Left lung (tissue), 10 donors: ENCODE data around the gene NAALADL2. TPM values are rescaled to one million over a fixed set of nuclear protein-coding genes. Genes with fewer than 3 reads are reported as not detected.
"Not testable (repeated sequence)": the region's sequence is repeated elsewhere in the genome, so short reads cannot be mapped to it uniquely, and the experiment has no call there.

Experiments used
- ATAC-seq: fragments of 200-7000 bp; cut with Tn5 transposase; one replicate; pipeline ENCODE4 v1.9.1; 2020; ENCODE audit warnings: moderate library complexity
- DNase-seq, 4 donors: peaks; one replicate each; pipeline ENCODE4 v3.0.0-alpha.2; 2013 to 2020
- H3K27ac ChIP-seq, 2 donors: fragments of 200-600 bp; sonication (generic) in 1 of 2; one replicate each; pipeline versions ENCODE4 v1.5.0 to v1.8.0; 2020 to 2021
- H3K27me3 ChIP-seq, 2 donors: fragments of 200-600 bp; sonication (generic) in 1 of 2; one replicate each; pipeline versions ENCODE4 v1.5.0 to v1.8.0; 2020 to 2021
- H3K36me3 ChIP-seq, 2 donors: fragments of 200-600 bp; sonication (generic) in 1 of 2; one replicate each; pipeline versions ENCODE4 v1.5.0 to v1.8.0; 2020 to 2021
- H3K4me1 ChIP-seq, 2 donors: fragments of 200-600 bp; one replicate each; pipeline ENCODE4 v1.8.0; 2021
- H3K4me3 ChIP-seq, 2 donors: fragments of 200-600 bp; sonication (generic) in 1 of 2; one replicate each; pipeline versions ENCODE4 v1.5.0 to v1.8.0; 2020 to 2021; ENCODE audit warnings: mild to moderate bottlenecking in 1 of 2
- H3K9me3 ChIP-seq, 2 donors: fragments of 200-600 bp; sonication (generic) in 1 of 2; one replicate each; pipeline versions ENCODE4 v1.5.0 to v1.8.0; 2020 to 2021
- intact Hi-C, 2 donors: fragments of 100-400 bp; cut with DNase I; formaldehyde crosslinking; loops; one replicate each; pipeline versions ENCODE4 v1.11.2 to v1.14.2; 2022
- polyA plus RNA-seq, 6 donors: library from polyadenylated mRNA; unstranded; fragments of 120-200 nt; gene quantifications; one replicate each; pipeline ENCODE4 v1.2.1, GENCODE V29; 2013; ENCODE audit not compliant: insufficient read length in 6 of 6
- total RNA-seq, 2 donors: library from RNA; stranded (reverse); fragmentation: NEBNext Ultra II Directional; extraction: Animal tissue kit (Norgen Biotek cat#: 25700); gene quantifications; one replicate each; pipeline ENCODE4 v1.2.1, GENCODE V29; 2021
- TF ChIP-seq, protein P1 (sequence below), 2 donors: fragments of 200-600 bp; sonication (generic) in 1 of 2; IDR thresholded peaks; one replicate each; pipeline versions ENCODE4 v1.5.0 to v1.8.0; 2021; ENCODE audit warnings: antibody characterized with exemption in 2 of 2
- donor health status: DM: no; HTN: yes; CAD: no.
- donor health status: DM: no; HTN: no; CAD: no.

NAALADL2 gene
- total and polyA plus RNA-seq, 8 donors: 9.8 to 23.3 (median 17.8) TPM

DNA sequence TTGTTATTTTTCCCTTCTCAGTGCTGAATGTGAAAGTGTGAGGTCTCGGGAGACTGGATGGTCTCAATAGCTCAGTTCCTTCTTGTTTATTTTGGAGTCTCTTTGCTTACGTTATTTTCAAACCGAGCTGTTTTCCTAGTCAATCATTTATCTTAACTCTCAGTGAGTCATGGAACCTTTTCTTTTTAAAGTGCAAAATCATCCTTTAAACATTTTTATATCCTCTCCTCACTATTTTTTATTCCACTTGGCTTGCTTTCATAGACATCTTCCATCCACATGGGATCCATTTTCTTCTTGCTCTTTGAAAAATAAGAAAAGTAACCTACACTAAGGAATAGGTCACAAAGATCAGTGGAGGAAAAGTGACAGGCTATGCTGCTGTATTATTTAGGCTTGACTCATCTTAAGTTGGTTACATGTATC lies 497.8 kb downstream of the NAALADL2 start:
- Histone ChIP-seq H3K9me3 (peaks cover 0 to 3% of the 10 kb centered on the region in 2 donors), H3K27ac (no peak overlapping the region), H3K36me3 (no peaks in the 10 kb centered on the region), H3K27me3 (no peaks in the 10 kb centered on the region), H3K4me1 (no peaks in the 10 kb centered on the region), H3K4me3 (no peak overlapping the region)
- intact Hi-C loops: no loop called here
- ATAC-seq: no peak
- DNase-seq: no peak
- TF ChIP-seq, protein P1, sequence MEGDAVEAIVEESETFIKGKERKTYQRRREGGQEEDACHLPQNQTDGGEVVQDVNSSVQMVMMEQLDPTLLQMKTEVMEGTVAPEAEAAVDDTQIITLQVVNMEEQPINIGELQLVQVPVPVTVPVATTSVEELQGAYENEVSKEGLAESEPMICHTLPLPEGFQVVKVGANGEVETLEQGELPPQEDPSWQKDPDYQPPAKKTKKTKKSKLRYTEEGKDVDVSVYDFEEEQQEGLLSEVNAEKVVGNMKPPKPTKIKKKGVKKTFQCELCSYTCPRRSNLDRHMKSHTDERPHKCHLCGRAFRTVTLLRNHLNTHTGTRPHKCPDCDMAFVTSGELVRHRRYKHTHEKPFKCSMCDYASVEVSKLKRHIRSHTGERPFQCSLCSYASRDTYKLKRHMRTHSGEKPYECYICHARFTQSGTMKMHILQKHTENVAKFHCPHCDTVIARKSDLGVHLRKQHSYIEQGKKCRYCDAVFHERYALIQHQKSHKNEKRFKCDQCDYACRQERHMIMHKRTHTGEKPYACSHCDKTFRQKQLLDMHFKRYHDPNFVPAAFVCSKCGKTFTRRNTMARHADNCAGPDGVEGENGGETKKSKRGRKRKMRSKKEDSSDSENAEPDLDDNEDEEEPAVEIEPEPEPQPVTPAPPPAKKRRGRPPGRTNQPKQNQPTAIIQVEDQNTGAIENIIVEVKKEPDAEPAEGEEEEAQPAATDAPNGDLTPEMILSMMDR (IDR thresholded peaks at IDR 0.05): no peak

DNA sequence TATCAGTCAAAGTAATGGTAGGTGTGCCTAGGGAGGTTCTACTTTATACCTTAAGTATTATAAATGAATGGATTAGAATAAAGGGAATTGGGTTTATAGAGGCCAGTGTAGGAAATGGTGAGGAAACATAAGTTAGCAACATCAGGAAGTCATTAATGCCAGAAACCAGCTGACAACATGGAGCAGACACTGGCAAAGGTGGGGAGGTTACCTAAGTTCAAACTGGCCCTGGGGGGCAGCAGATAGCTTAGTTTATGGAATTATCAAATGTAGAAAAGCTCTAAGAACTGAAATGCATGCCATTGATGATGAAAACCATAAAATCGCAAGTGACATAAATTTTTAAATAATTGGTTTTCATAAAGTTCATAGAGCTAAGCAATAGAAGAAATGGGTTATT lies 498.6 kb downstream of the NAALADL2 start:
- Histone ChIP-seq H3K4me1 (no peaks in the 10 kb centered on the region), H3K36me3 (no peaks in the 10 kb centered on the region), H3K27ac (no peak overlapping the region), H3K9me3 (peaks cover 0 to 6% of the 10 kb centered on the region in 2 donors), H3K4me3 (no peak overlapping the region), H3K27me3 (no peaks in the 10 kb centered on the region)
- TF ChIP-seq, protein P1 (IDR thresholded peaks at IDR 0.05): no peak
- DNase-seq: no peak
- intact Hi-C loops: no loop called here
- ATAC-seq: no peak

DNA sequence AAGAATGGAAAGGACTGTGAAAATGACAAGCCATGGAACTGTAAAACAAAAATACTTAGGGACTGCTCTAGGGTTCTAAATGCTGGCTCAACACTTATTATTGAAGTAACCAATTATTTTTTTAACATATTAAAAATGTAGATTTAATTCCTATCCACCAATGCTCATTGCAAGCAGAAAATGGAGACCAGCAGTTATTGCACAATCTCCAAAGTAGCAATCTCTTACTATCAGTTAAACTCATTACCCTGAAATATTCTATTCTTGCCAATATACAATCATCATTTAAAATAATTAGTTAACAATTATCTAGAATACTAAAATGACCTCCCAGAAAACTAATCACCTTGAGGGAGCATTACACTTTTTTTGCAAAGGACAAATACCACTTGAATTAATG lies 499.8 kb downstream of the NAALADL2 start:
- intact Hi-C loops: no loop called here
- Histone ChIP-seq H3K9me3 (peaks cover 0 to 6% of the 10 kb centered on the region in 2 donors), H3K27ac (no peak overlapping the region), H3K36me3 (no peaks in the 10 kb centered on the region), H3K4me1 (no peaks in the 10 kb centered on the region), H3K27me3 (no peaks in the 10 kb centered on the region), H3K4me3 (no peak overlapping the region)
- ATAC-seq (no peak), DNase-seq (no peak)
- TF ChIP-seq, protein P1 (IDR thresholded peaks at IDR 0.05): no peak

DNA sequence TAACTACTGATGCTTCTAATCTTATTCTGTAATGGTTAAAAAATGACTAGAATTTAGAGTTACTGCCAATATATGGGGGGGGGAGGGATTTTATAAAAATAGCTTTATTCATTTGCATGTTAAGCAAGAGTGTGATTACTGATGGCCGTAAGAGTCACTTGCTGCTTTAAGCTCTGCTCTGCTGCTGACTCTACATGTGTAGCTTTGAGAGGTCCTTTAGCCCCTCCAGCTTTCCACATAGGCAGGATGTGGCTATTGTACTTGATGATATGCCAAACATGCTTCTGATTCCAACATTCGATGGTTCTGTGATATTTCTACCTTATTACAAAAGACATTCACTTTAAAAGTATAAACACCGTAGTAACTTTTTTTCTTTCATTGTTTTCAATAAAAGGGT lies 511.3 kb downstream of the NAALADL2 start:
- DNase-seq (peak in 2 of 4 donors; percentile 8 to 18), ATAC-seq (peak; percentile 77)
- H3K36me3 ChIP-seq, H3K4me1 ChIP-seq, H3K27me3 ChIP-seq, H3K4me3 ChIP-seq, H3K9me3 ChIP-seq, H3K27ac ChIP-seq, intact Hi-C loops: not testable (repeated sequence)

DNA sequence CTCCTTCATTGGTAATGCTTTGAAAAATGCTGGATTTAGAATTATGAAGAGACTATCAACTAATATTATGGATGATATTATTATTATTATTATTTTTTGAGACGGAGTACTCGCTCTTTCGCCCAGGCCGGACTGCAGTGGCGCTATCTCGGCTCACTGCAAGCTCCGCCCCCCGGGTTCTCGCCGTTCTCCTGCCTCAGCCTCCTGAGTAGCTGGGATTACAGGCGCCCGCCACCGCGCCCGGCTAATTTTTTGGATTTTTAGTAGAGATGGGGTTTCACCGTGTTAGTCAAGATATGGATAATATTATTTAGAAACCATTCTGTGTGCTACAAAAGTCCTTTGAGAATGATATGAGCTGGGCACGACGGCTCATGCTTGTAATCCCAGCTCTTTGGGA lies 512.1 kb downstream of the NAALADL2 start:
- H3K36me3 ChIP-seq, H3K4me1 ChIP-seq, H3K27ac ChIP-seq, H3K4me3 ChIP-seq, ATAC-seq, intact Hi-C loops, H3K27me3 ChIP-seq, H3K9me3 ChIP-seq: not testable (repeated sequence)
- peak in 1 of 4 donors; percentile 41 for DNase-seq

DNA sequence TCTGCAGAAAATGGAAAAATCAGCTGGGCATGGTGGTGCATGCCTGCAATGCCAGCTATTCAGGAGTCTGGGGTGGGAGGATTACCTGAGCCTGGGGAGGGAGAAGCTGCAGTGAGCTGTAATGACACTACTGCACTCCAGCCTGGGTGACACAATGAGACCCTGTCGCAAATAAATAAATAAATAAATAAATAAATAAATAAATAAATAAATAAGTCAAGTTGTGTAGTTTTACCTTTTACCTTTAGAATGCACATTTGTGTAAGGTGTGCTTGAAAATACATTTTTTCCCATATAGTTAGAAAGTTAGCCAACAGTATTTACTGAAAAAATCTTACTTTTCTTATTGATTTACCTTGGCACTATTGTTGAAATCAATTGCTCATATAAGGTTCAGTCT lies 515.6 kb downstream of the NAALADL2 start:
- intact Hi-C loops: no loop called here
- Histone ChIP-seq H3K9me3 (peaks cover 0 to 6% of the 10 kb centered on the region in 2 donors), H3K27me3 (no peaks in the 10 kb centered on the region), H3K4me1 (no peaks in the 10 kb centered on the region), H3K36me3 (no peaks in the 10 kb centered on the region), H3K27ac (no peak overlapping the region), H3K4me3 (no peak overlapping the region)
- TF ChIP-seq, protein P1 (IDR thresholded peaks at IDR 0.05): no peak
- DNase-seq: no peak
- no peak for ATAC-seq
